ENCODE measurements around the gene NHLRC2. TPM values are rescaled to one million over a fixed set of nuclear protein-coding genes. Genes with fewer than 3 reads are reported as not detected.

Gene NHLRC2
- total RNA-seq, 4 donors from 2014 or later = 47.1 to 66.7 (median 56.2) TPM

- peaks cover 20% of the 10 kb centered on the region in 2 donors for H3K4me1 ChIP-seq
- intact Hi-C loops (cut with DNase I) = no loop called here
- 94 to 95% methylated on average over 2 of the region's 2 CpGs for WGBS, 2 donors
- no peaks in the 10 kb centered on the region for H3K36me3 ChIP-seq
- DNase-seq = no peak
- TF ChIP-seq POLR2A (IDR thresholded peaks at IDR 0.05) = no peak
- peak in 1 of 6 experiments; percentile 11 for TF ChIP-seq CTCF (IDR thresholded peaks at IDR 0.05)
- no peaks in the 10 kb centered on the region for H3K9me3 ChIP-seq
- no peak overlapping the region for H3K4me3 ChIP-seq (replicated peaks in 1 of 3)
- H3K27ac ChIP-seq = no peak overlapping the region
- no peaks in the 10 kb centered on the region for H3K27me3 ChIP-seq
Observed at GRCh38 chr10:113953505-113954272, 99.2 kb downstream of the NHLRC2 start.

- TF ChIP-seq CTCF (IDR thresholded peaks at IDR 0.05) = no peak
- no peak for TF ChIP-seq POLR2A (IDR thresholded peaks at IDR 0.05)
- H3K27ac ChIP-seq = no peak overlapping the region
Observed at GRCh38 chr10:113954409-113954808, 99.9 kb downstream of the NHLRC2 start.

GRCh38 chr10:113957013-113957412 is 102.6 kb downstream of the NHLRC2 start:
- DNase-seq = peak; percentile 26 to 47
- Histone ChIP-seq H3K36me3 (no peaks in the 10 kb centered on the region), H3K4me1 (peaks cover 28 to 38% of the 10 kb centered on the region in 2 donors), H3K9me3 (no peaks in the 10 kb centered on the region), H3K27ac (peak overlapping the region; percentile 67 to 86 (median 80)), H3K27me3 (no peaks in the 10 kb centered on the region), H3K4me3 (replicated peaks in 1 of 3) (no peak overlapping the region)
- TF ChIP-seq POLR2A (IDR thresholded peaks at IDR 0.05) = no peak
- no peak for TF ChIP-seq CTCF (IDR thresholded peaks at IDR 0.05)
- WGBS, 2 donors = 57 to 60% methylated on average over 5 of the region's 5 CpGs
- intact Hi-C loops (cut with DNase I) = no loop called here

More at GRCh38 chr10:113954409-113954808, 99.9 kb downstream of the NHLRC2 start:
- Histone ChIP-seq H3K27me3 (no peaks in the 10 kb centered on the region), H3K36me3 (no peaks in the 10 kb centered on the region), H3K9me3 (no peaks in the 10 kb centered on the region), H3K4me1 (peaks cover 27% of the 10 kb centered on the region in 2 donors), H3K4me3 (replicated peaks in 1 of 3) (no peak overlapping the region)
- intact Hi-C loops (cut with DNase I) = no loop called here
- DNase-seq = no peak
- WGBS, 2 donors = 98% methylated on average over 1 of the region's 1 CpG

- peaks cover 28 to 38% of the 10 kb centered on the region in 2 donors for H3K4me1 ChIP-seq
- no peaks in the 10 kb centered on the region for H3K9me3 ChIP-seq
- H3K27ac ChIP-seq = peak overlapping the region; percentile 67 to 86 (median 80)
- H3K4me3 ChIP-seq (replicated peaks in 1 of 3) = no peak overlapping the region
- no peaks in the 10 kb centered on the region for H3K27me3 ChIP-seq
- TF ChIP-seq CTCF (IDR thresholded peaks at IDR 0.05) (no peak), POLR2A (IDR thresholded peaks at IDR 0.05) (peak in 1 of 2 donors; percentile 11)
- intact Hi-C loops (cut with DNase I) = no loop called here
- DNase-seq = peak; percentile 73 to 76
- H3K36me3 ChIP-seq = no peaks in the 10 kb centered on the region
- WGBS, 2 donors = 52 to 60% methylated on average over 9 to 10 of the region's 11 CpGs
Observed at GRCh38 chr10:113958631-113959382, 104.3 kb downstream of the NHLRC2 start.

- H3K27ac ChIP-seq = peak overlapping the region; percentile 21 to 80 (median 67)
- TF ChIP-seq CTCF (IDR thresholded peaks at IDR 0.05) (no peak), POLR2A (IDR thresholded peaks at IDR 0.05) (no peak)
- intact Hi-C loops (cut with DNase I) = no loop called here
- no peak overlapping the region for H3K4me3 ChIP-seq (replicated peaks in 1 of 3)
- H3K36me3 ChIP-seq = no peaks in the 10 kb centered on the region
- H3K27me3 ChIP-seq = no peaks in the 10 kb centered on the region
- 83 to 85% methylated on average over 6 of the region's 6 CpGs for WGBS, 2 donors
- no peaks in the 10 kb centered on the region for H3K9me3 ChIP-seq
- peaks cover 28 to 38% of the 10 kb centered on the region in 2 donors for H3K4me1 ChIP-seq
- DNase-seq = peak in 1 of 2 donors; percentile 41
Observed at GRCh38 chr10:113959383-113959760, 104.9 kb downstream of the NHLRC2 start.

All from thyroid gland (tissue), 4 donors.